NCI-H460 (cell line): ENCODE results near the gene GMDS. TPM values are rescaled to one million over a fixed set of nuclear protein-coding genes. Genes with fewer than 3 reads are reported as not detected.

Experiments
- DNase-seq: peaks from one replicate; pipeline ENCODE4 v3.0.0-alpha.2; 2016; ENCODE audit warnings: low read depth; ENCODE audit errors: extremely low read depth
- total RNA-seq: library from RNA; depleted of rRNA; stranded (reverse); fragments of >200 nt; shearing (Covaris generic); gene quantifications from 2 replicates; pipeline ENCODE4 v1.2.3, GENCODE V29; 2014

GMDS gene
- total RNA-seq, 1 experiment from 2014 or later: 20.3 TPM

- no peak for DNase-seq
Measured at GRCh38 chr6:2104524-2104880, 140.9 kb downstream of the GMDS start.

- DNase-seq: peak; percentile 78
Measured at GRCh38 chr6:2103765-2104523, 141.5 kb downstream of the GMDS start.

- no peak for DNase-seq
Measured at GRCh38 chr6:2102966-2103365, 142.4 kb downstream of the GMDS start.

- DNase-seq: peak; percentile 65
Measured at GRCh38 chr6:2102316-2102883, 143.0 kb downstream of the GMDS start.

DNA sequence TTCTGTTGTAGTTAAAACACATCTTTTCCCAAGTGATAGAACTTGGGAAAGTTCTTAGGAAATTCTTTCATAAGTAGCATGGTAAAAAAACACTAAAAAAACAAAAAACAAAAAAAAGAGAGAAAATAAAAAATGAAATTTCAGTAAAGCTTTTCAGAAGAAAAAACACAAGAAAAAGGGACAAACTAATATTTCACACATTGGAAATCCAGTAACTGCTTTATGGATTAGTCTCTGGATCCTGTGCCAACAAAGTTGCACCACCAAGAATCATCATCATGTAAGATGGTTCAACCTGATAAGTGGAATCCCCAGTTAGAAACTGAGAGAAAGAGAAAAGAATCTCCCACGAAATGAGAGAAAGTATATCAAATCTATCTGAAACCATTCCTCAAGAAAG lies 144.2 kb downstream of the GMDS start:
- peak; percentile 75 for DNase-seq

DNA sequence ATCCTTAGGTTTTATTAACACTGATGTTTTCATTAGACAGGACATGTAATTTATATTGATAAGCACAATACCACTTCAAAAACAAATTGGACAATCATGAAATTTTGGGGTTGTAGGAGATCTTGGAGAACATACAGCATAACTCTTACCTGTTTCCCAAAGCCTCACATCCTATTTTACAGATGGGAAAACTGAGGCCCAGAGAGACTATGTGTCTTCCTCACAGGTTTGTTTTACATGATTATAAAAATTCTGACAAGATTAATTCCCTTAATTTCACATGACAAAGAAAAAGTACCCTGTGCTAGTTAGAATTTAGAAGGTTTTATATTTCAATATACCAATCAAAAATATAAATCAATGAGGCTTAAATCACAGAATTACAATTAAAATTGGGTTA lies 145.5 kb downstream of the GMDS start:
- DNase-seq: no peak

GRCh38 chr6:2097464-2097863 lies 147.9 kb downstream of the GMDS start:
- DNase-seq: no peak

- DNase-seq: no peak
Measured at GRCh38 chr6:2094642-2095041, 150.8 kb downstream of the GMDS start.

- no peak for DNase-seq
Measured at GRCh38 chr6:2086326-2086965, 159.0 kb downstream of the GMDS start.

- no peak for DNase-seq
Measured at GRCh38 chr6:2085657-2086056, 159.7 kb downstream of the GMDS start.

DNA sequence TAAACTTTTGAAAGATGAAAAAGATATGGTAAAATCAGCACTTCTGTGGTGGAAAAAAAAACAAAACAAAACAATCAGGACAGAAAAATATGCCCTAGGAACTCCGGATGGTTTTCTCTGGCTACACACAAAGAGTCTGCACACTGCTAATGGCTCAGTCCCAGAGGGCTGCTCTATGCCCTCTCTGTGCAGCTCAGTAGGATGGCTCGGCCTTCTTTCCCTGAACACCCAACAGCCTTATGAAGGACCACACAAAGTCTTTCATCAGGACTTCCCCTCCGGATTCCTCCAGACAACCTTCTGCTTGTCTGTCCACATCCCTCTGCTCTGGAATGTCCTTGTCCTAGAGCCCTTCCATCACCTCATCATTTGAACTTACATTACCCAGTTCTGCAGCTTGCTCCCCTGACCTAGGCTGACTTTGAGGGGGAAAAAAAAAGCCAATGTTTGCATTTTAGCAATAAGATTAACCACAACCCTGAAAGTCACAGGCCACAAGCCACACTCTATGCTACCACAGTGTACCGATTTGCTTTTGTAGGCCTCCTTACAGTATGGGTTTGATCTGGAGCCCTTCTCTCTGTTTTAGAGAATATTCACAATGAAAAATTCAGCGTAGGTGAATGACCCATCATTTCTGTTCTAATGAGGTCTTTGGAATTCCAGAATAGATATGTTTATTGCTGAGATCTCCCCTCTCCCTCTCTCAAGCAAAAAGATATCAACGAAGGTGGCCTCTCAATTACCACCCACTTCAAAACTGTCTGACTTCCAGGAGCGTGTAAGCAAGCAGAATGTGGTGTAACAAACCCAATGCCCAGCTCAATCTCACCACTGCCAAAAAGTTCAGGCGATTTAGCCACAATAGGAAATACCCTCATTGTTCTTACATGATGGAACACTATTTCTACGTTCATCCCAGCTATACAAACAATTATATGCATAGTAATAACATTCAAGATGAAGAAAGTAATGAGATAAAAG lies 164.0 kb downstream of the GMDS start:
- DNase-seq: no peak

DNA sequence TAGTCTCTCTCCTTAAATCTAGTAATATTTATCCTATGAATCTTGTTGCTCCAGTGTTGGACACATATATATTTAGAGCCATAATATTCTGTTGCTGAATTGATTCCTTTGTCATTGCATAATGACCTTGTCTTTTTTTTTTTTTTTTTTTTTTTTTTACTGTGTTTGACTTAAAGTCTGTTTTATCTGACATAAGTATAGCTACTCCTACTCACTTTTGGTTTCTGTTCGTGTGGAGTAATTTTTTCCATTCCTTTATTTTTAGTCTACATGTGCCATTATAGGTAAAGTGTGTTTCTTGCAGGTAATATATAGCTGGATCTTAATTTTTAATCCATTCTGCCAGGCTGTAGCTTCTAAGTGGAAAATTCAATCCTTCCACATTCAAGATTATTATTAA lies 166.5 kb downstream of the GMDS start:
- DNase-seq: no peak

- no peak for DNase-seq
Measured at GRCh38 chr6:2077826-2078225, 167.6 kb downstream of the GMDS start.

- DNase-seq: no peak
Measured at GRCh38 chr6:2073476-2073875, 171.9 kb downstream of the GMDS start.

GRCh38 chr6:2072453-2072852 lies 173.0 kb downstream of the GMDS start:
- DNase-seq: peak; percentile 22

DNA sequence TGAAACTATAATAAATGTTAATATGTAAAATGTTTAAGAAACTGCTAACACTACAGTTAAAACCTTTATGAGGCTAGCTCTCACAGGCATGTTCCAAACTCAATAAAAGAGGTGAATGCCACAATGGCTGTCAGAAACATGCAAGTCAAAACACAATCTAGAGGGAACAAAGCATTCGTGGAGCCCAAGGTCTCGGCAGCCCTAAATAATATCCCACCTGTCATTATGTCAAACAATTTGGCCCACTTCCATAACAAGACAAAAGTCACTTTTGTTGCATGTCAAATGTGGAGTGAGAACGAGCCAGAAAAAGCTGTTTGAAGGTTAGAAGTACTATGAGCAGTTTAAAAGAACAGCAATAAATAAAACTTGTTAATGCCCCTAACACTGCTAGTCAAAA lies 181.9 kb downstream of the GMDS start:
- DNase-seq: no peak

DNA sequence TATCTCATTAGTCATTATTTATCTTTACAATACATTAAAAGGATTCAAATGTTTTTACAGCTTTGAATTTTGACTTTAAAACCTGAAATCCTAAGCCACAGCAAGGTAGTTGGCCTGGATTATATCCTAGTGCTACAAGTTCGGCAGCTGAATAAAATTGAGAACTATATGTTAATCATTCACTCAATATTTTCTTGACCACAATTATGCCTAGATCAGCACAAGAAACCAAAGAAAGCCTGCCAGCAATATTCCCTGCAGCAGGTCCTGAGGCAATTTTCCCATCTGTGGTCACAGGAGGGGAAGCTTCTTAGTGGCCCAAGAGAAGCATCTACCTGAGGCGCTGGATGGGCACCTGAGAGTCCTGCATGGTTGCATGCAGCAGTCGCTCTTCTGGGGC lies 183.5 kb downstream of the GMDS start:
- DNase-seq: no peak

DNA sequence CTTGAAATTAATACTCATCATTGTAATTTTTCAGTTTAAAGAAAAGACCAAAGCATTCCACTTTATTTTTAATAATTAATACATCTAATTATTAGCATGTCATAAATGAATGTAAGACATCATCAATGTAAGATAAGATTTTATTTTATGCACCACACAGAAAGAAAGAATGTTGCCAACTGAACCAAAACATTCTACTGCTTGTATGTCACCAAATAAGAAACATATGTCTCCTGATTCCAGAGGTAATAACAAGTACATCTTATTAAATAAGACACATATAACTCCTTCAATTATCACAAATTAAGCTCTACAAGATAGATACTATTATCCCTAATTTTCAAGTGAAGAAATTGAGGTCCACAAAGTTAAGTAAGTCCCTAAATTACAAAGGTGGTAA lies 189.5 kb downstream of the GMDS start:
- no peak for DNase-seq

- DNase-seq: no peak
Measured at GRCh38 chr6:2055143-2055542, 190.3 kb downstream of the GMDS start.

- DNase-seq: no peak
Measured at GRCh38 chr6:2054516-2055067, 190.8 kb downstream of the GMDS start.

GRCh38 chr6:2053691-2054090 lies 191.7 kb downstream of the GMDS start:
- DNase-seq: no peak
